Thyroid gland (tissue), 4 donors: Measurements from ENCODE around the gene CA12.

Source experiments
- POLR2A ChIP-seq, 2 donors: fragments of 450-650 bp; IDR thresholded peaks; one replicate each; pipeline ENCODE4 v1.6.1; 2017; ENCODE audit warnings: antibody characterized with exemption in 2 of 2, mild to moderate bottlenecking in 2 of 2, moderate library complexity in 1 of 2
- TF ChIP-seq, protein P1 (sequence below), 6 experiments: fragments of 200-600 bp in 3 of 6; fragments of 450-650 bp in 3 of 6; sonication (generic) in 3 of 6; IDR thresholded peaks; one replicate each; pipeline ENCODE4 v1.5.1; 2016 to 2019; ENCODE audit warnings: antibody characterized with exemption in 6 of 6, mild to moderate bottlenecking in 2 of 6, inconsistent platforms in 1 of 6, moderate library complexity in 1 of 6

GRCh38 chr15:63339006-63339766, 42.5 kb downstream of the CA12 start:
- no peak for TF ChIP-seq POLR2A (IDR thresholded peaks at IDR 0.05)
- TF ChIP-seq, protein P1, sequence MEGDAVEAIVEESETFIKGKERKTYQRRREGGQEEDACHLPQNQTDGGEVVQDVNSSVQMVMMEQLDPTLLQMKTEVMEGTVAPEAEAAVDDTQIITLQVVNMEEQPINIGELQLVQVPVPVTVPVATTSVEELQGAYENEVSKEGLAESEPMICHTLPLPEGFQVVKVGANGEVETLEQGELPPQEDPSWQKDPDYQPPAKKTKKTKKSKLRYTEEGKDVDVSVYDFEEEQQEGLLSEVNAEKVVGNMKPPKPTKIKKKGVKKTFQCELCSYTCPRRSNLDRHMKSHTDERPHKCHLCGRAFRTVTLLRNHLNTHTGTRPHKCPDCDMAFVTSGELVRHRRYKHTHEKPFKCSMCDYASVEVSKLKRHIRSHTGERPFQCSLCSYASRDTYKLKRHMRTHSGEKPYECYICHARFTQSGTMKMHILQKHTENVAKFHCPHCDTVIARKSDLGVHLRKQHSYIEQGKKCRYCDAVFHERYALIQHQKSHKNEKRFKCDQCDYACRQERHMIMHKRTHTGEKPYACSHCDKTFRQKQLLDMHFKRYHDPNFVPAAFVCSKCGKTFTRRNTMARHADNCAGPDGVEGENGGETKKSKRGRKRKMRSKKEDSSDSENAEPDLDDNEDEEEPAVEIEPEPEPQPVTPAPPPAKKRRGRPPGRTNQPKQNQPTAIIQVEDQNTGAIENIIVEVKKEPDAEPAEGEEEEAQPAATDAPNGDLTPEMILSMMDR (IDR thresholded peaks at IDR 0.05), result no peak
